HTERT RPE-1 (cell line): Measurements from ENCODE around the gene PRRT4.

Experiments
- in situ Hi-C: fragments of 300-500 bp; cut with MboI; formaldehyde crosslinking; loops from 4 replicates; pipeline ENCODE4 v1.14.3; 2020; ENCODE audit warnings: low sequenced_read_pairs

The PRRT4 gene

GRCh38 chr7:128350708-128351295 lies 10.7 kb downstream of the PRRT4 start:
- in situ Hi-C loops, result no loop called here

DNA sequence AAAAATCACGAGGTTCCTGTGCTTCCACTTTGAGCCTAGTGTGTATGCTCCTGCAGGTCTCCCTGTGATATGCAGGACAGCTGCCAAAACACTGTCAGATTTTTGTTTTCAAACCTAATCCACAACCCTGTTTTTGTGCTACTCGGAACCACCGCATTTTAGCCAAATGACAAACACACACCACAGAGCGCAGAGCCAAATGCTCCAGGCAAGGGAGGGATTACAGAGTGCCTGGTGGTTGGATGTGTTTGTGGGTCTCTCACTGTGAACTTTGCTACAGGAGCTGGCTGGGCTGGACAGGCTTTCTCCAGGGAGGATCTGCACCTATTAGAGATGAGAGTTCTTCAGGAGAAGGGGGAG lies 12.0 kb downstream of the PRRT4 start:
- in situ Hi-C loops, result no loop called here

- in situ Hi-C loops, result no loop called here
Observed at GRCh38 chr7:128347647-128348097, 13.8 kb downstream of the PRRT4 start.

DNA sequence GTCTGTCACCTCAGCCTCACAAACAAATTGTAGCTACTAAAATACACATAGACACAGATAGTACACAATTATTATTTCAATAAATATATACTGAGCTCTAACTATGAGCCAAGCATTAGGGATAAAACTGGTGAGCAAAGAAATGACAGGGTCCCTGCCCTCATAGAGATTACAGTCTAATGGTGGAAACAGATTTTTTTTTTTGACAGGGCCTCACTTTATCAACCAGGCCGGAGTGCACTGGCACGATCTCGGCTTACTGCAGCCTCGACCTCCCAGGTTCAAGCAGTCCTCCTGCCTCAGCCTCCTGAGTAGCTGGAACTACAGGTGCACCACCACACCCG lies 17.1 kb downstream of the PRRT4 start:
- in situ Hi-C loops, result no loop called here

GRCh38 chr7:128343554-128344430 lies 17.7 kb downstream of the PRRT4 start, which contains the start of gene RBM28:
Gene RBM28 (minus strand): TSS chr7:128343908. CDS start chr7:128343793, 115 bp downstream.
- in situ Hi-C loops, result no loop called here

DNA sequence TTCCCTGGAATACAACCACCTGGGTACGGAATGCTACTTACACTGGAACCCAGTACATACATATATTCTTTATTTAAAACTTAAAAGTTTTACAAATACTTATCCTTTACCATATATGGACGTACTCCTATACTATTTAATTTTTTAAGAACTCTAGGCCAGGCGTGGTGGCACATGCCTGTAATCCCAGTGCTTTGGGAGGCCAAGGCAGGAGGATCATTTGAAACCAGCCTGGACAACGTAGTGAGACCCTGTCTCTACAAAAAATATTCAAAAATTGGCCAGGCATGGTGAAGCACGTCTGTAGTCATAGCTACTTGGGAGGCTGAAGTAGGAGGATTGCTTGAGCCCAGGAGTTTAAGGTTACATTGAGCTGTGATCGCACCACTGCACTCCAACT lies 19.8 kb downstream of the PRRT4 start:
- in situ Hi-C loops, result no loop called here

DNA sequence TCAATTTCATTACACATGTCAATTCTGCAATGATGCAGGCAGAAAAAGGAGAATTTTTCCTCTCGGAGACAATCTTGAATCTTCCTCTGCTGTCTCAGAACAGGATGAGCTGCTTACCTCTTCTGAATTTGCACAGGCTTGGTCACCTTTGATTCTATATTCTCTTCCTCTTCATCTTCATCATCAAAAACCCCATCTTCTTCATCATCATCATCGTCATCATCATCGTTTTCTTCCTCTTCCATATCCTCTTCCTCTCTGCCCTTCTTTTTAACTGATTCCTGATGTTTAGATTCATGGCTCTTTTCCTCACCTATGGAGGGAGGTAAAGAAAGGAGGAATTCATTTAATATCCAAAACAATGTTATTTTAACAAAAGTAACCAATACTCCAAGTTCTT lies 25.8 kb downstream of the PRRT4 start:
- in situ Hi-C loops, result no loop called here

DNA sequence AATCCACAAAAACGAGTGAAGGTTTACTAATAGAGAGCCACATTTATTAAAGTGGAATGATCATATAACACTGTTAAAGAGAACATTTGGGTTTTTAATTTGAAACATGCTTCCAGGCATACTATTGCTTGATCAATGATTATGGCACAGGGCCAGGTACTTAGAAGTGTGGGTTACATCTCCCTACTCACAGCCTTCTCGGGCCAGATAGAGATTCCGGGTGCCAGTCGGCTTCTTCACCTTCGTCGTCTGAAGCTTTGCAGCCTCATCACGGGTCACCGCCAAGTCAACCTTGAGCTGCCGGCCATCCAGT lies 37.2 kb downstream of the PRRT4 start:
- in situ Hi-C loops, result no loop called here

DNA sequence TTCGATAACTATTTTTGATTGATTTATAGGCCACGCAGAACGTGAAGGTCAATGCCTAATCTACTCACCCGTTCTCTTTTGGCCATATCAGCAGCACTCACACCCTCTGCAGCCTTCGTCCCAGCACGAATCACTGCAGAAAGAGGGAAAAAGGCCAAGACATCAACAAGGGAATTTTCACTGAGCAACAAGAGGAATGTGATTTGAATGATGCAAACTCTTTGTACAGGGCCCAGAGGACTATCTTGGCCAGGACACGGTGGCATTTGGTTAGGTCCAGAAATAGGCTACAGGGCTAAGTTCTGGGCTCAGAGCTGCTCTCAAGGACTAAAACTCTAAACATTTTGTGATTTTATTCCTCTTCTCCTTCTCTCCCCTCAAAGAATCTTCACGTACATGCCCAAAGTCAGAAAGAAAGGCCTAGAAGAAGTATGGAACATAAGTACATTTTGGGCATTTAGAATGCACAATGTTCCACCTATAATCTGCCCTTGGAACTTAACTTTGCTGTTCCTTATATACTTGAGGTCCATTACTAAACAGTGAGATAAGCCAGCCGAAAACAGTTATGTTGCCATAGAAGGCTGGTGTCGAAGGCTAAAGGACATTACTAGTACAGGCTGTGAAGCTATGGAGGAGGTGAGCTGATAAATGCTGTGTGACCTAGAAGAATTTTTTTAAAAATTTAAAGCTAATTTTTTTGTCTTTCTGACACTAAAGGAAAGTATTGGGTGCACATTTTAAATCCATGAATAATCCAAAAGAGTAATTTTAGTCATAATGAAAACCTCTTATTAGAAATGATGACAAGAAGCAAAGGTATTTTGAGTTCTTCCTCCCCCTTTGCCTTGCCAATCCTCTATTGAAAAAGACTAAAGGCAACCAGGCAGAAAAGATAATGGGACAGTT lies 37.8 kb downstream of the PRRT4 start:
- in situ Hi-C loops, result no loop called here

DNA sequence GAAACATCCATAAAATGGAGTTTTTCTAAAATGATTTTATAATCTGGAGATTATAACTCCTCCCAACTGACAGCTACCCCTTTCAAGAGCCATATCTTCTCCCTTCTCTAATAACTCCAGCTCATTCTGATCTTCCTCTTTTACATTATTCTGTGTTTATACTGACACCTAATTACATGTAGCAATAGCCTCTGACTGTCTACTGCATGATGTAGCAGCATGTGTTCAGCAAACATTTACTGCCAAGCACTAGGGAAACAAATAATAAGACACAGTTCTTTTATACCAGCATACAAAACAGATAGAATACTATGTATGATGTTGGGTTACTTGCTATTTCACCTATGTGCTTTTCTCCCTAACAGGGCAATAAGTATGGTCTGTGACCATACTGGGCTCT lies 38.5 kb downstream of the PRRT4 start:
- in situ Hi-C loops, result no loop called here

DNA sequence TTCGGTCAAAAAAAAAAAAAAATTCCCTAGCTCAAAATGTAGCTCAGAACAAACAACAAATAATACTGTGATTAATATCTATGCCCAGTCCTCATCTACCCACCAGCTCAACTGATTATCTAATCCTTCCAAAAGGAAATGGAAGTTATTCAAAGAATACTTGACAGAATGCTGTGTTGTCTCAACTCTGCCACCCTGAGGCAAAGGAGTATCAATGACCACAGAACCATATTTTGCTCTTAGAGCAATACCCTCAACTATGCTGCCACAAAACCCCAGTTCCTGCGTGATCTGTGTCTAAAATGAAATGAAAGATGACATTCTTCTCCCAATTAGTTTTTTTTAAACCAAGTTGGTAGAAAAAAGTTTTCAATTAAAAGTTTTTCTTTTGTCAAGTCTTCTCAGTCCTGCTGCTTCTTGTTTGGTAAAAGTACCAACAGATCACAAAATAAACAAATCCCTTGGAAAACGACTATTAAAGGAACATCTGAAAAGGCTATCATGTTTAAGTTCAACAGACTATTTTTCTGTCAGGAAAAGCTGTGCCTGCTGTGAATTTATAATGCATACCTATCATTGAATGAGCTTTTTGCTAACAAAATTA lies 39.3 kb downstream of the PRRT4 start:
- in situ Hi-C loops, result no loop called here

GRCh38 chr7:128321044-128321422 lies 40.5 kb downstream of the PRRT4 start:
- in situ Hi-C loops, result no loop called here

- in situ Hi-C loops, result no loop called here
Observed at GRCh38 chr7:128318691-128319090, 42.8 kb downstream of the PRRT4 start.

GRCh38 chr7:128311013-128311412 lies 50.5 kb downstream of the PRRT4 start:
- in situ Hi-C loops, result no loop called here

DNA sequence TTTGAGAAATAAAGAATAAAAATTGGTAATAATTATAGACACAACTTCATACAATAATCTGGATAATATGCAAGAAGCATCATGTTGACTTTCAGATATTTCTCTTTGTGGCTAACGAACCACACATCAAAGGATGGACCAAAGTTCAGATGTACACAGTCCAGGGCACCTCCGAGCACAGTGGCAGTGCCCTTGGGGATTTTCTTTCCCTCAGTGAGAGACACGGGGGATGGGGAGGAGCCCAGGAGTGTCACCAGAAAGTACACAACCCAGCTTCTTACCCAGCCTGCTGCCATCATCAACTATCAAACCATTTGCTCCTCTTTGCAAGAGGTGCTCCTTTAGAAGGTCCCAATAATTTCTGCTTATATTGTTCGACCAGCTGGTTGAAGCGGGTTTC lies 51.0 kb downstream of the PRRT4 start:
- in situ Hi-C loops, result no loop called here

GRCh38 chr7:128309976-128310375 lies 51.5 kb downstream of the PRRT4 start:
- in situ Hi-C loops, result no loop called here

DNA sequence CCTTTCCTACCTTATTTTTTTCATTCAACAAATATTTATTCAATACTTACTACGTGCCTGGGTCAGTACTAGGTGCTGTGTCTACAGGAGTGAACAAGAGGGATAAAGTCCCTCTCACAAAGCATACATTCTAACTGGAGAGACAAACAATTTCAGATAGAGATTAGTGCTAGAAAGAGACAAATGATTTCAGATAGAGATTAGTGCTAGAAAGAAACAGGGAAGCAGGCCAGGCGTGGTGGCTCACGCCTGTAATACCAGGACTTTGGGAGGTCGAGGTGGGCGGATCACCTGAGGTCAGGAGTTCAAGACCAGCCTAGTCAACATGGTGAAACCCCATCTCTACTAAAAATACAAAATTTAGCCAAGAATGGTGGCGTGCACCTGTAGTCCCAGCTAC lies 52.4 kb downstream of the PRRT4 start:
- in situ Hi-C loops, result no loop called here

- in situ Hi-C loops, result no loop called here
Observed at GRCh38 chr7:128307061-128307460, 54.4 kb downstream of the PRRT4 start.

DNA sequence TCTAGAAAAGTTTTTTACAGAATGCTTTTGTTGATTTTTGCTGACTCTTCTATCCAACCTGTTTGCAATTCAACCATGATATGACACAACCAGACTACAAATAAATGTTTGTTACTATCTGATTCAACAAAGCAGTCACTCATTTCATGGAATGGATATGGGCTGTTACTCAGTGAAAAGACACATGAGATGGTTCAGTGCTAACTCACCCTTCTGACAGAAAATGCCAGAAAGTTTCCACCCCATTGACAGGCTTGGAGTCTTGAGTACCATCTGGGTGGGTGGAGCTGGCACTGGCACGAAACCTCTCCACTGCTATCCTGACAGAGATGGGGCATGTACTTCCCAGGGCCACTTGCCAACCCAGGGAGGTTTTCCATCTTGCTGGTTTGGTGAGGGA lies 57.3 kb downstream of the PRRT4 start:
- in situ Hi-C loops, result no loop called here

DNA sequence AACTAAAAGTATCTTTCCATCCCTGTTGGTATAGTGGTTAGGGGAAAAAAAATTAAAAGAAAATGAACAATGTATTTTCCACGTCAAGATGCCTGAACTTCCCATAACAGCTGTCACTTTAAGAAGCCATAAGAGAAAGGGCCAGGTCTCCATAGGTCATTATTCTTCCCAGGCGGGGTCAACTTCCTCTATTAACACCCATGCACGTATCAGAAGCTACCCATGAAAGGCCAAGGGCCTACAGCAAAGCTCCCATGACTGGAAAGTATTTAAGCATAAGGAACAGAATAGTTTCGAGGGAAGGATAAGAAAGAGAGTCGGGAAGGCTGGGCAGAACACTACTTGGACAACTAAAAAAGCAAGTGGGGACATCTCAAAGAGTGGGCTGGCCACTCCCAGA lies 57.8 kb downstream of the PRRT4 start:
- in situ Hi-C loops, result no loop called here

- in situ Hi-C loops, result no loop called here
Observed at GRCh38 chr7:128303133-128303532, 58.4 kb downstream of the PRRT4 start.
